Esophagus muscularis mucosa (tissue), 4 donors: ENCODE results near the gene ADCK1. TPM values are rescaled to one million over a fixed set of nuclear protein-coding genes. Genes with fewer than 3 reads are reported as not detected.
A peak's percentile ranks its signal among the peaks of the same experiment; 100 is the strongest.

ENCODE experiments used
- DNase-seq: peaks from one replicate; pipeline ENCODE4 v3.0.0-alpha.2; 2017; ENCODE audit errors: extremely low spot score
- H3K27ac ChIP-seq, 4 donors: fragments of 200-600 bp; sonication (generic); replicated peaks in 1 of 4; 1 replicate in 3 of 4; 2 replicates in 1 of 4; pipeline ENCODE4 v1.5.1; 2016 to 2019; ENCODE audit warnings: mild to moderate bottlenecking in 1 of 4
- H3K27me3 ChIP-seq, 4 donors: fragments of 200-600 bp; sonication (generic); one replicate each; pipeline versions ENCODE4 v1.5.1 to v1.6.0; 2016 to 2019
- H3K36me3 ChIP-seq, 4 donors: fragments of 200-600 bp; sonication (generic); one replicate each; pipeline ENCODE4 v1.5.1; 2016 to 2019
- H3K4me1 ChIP-seq, 4 donors: fragments of 200-600 bp; sonication (generic); one replicate each; pipeline ENCODE4 v1.5.1; 2016 to 2019
- H3K4me3 ChIP-seq, 4 donors: fragments of 200-600 bp; sonication (generic); 1 replicate in 2 of 4; 2 replicates in 2 of 4; pipeline ENCODE4 v1.5.1; 2016 to 2019; ENCODE audit warnings: mild to moderate bottlenecking in 4 of 4, moderate library complexity in 1 of 4
- H3K9me3 ChIP-seq, 4 donors: fragments of 200-600 bp; sonication (generic); 1 replicate in 3 of 4; 2 replicates in 1 of 4; pipeline ENCODE4 v1.5.1; 2016 to 2019
- CTCF ChIP-seq, 3 experiments: fragments of 200-600 bp in 2 of 3; fragments of 450-650 bp in 1 of 3; sonication (generic) in 2 of 3; IDR thresholded peaks; one replicate each; pipeline ENCODE4 v1.5.1; 2017 to 2019; ENCODE audit warnings: antibody characterized with exemption in 3 of 3, mild to moderate bottlenecking in 2 of 3, moderate library complexity in 1 of 3
- EP300 ChIP-seq: sonication (generic); formaldehyde crosslinking; IDR thresholded peaks from one replicate; pipeline ENCODE4 v1.6.1; 2017; ENCODE audit warnings: antibody characterized with exemption
- POLR2A ChIP-seq: fragments of 450-650 bp; IDR thresholded peaks from one replicate; pipeline ENCODE4 v1.6.1; 2017; ENCODE audit warnings: antibody characterized with exemption, moderate library complexity, mild to moderate bottlenecking, low read depth
- POLR2AphosphoS5 ChIP-seq, 2 donors: sonication (generic); formaldehyde crosslinking; IDR thresholded peaks; one replicate each; pipeline ENCODE4 v1.6.1; 2017; ENCODE audit warnings: antibody characterized with exemption in 2 of 2
- WGBS: methylation state at CpG from one replicate; pipeline ENCODE4 v1.1.5; 2018; 5-methylcytosine and 5-hydroxymethylcytosine counted together
- intact Hi-C: fragments of 100-400 bp; cut with DNase I; formaldehyde crosslinking; loops from one replicate; pipeline ENCODE4 v1.15.1; 2023
- small RNA-seq, 3 donors: library from RNA; depleted of rRNA; stranded (forward); fragments of <200 nt; gene quantifications; one replicate each; pipeline ENCODE3, GENCODE V24; 2016
- total RNA-seq, 4 donors: library from RNA; depleted of rRNA; stranded (reverse); fragments of >200 nt; gene quantifications; one replicate each; pipeline versions ENCODE4 v1.1.0 to v1.2.1, GENCODE V29; 2016

Gene ADCK1
- total RNA-seq, 4 donors from 2014 or later: 5.0 to 7.2 (median 5.7) TPM

- Histone ChIP-seq H3K27me3 (peaks cover 0 to 44% (median 0%) of the 10 kb centered on the region in 4 donors), H3K4me1 (peaks cover 4 to 9% (median 8%) of the 10 kb centered on the region in 4 donors), H3K36me3 (no peaks in the 10 kb centered on the region), H3K27ac (no peak overlapping the region), H3K4me3 (no peak overlapping the region), H3K9me3 (no peaks in the 10 kb centered on the region)
- 74% methylated on average over 6 of the region's 6 CpGs for WGBS
- TF ChIP-seq POLR2A (no peak), POLR2AphosphoS5 (IDR thresholded peaks at IDR 0.05) (no peak), EP300 (no peak), CTCF (IDR thresholded peaks at IDR 0.05) (no peak)
- no peak for DNase-seq
- intact Hi-C loops: no loop called here
These were observed 179.3 kb downstream of the ADCK1 start for GRCh38 chr14:77979171-77979570.

- Histone ChIP-seq H3K4me3 (no peak overlapping the region), H3K4me1 (peaks cover 4 to 9% (median 8%) of the 10 kb centered on the region in 4 donors), H3K36me3 (no peaks in the 10 kb centered on the region), H3K27me3 (peaks cover 0 to 44% (median 0%) of the 10 kb centered on the region in 4 donors), H3K27ac (no peak overlapping the region), H3K9me3 (no peaks in the 10 kb centered on the region)
- DNase-seq: no peak
- WGBS: 44% methylated on average over 14 of the region's 14 CpGs
- TF ChIP-seq CTCF (IDR thresholded peaks at IDR 0.05) (no peak), POLR2A (no peak), POLR2AphosphoS5 (IDR thresholded peaks at IDR 0.05) (no peak), EP300 (no peak)
- intact Hi-C loops: no loop called here
These were observed 179.9 kb downstream of the ADCK1 start for GRCh38 chr14:77979666-77980351.

- Histone ChIP-seq H3K4me1 (peaks cover 4 to 9% (median 8%) of the 10 kb centered on the region in 4 donors), H3K36me3 (no peaks in the 10 kb centered on the region), H3K9me3 (no peaks in the 10 kb centered on the region), H3K27me3 (peaks cover 0 to 44% (median 0%) of the 10 kb centered on the region in 4 donors), H3K4me3 (peak overlapping the region; percentile 29 to 31 (median 30)), H3K27ac (no peak overlapping the region)
- WGBS: 6% methylated on average over 35 of the region's 45 CpGs
- DNase-seq: peak; percentile 66
- TF ChIP-seq POLR2AphosphoS5 (IDR thresholded peaks at IDR 0.05) (no peak), EP300 (no peak), CTCF (IDR thresholded peaks at IDR 0.05) (no peak), POLR2A (no peak)
- intact Hi-C loops: no loop called here
These were observed 180.8 kb downstream of the ADCK1 start for GRCh38 chr14:77980475-77981321.

Small RNA genes within 50 kb of the gene (small RNA-seq; reads per million reads assigned to genes)
- 0 reads per million in 3 donors for gene RF00019

Other genes starting within 250 kb of the ADCK1 start
- 10 to 100 TPM; 14.5 to 25.3 (median 20.1) TPM for gene SPTLC2, start 183.5 kb upstream of the ADCK1 start, total RNA-seq
- gene ALKBH1, start 92.1 kb upstream of the ADCK1 start, total RNA-seq: 10 to 100 TPM in 3 of 4 donors, 1 to 10 TPM in 1; 8.0 to 13.3 (median 11.8) TPM
- gene SLIRP, start 92.0 kb upstream of the ADCK1 start, total RNA-seq: 100 to 1,000 TPM; 101 to 247 (median 166) TPM
- gene SNW1, start 39.0 kb upstream of the ADCK1 start, total RNA-seq: 10 to 100 TPM; 39.9 to 57.4 (median 51.0) TPM